ENCODE results near the gene SNRPD2.

Gene SNRPD2

GRCh38 chr19:45711851-45712698, 20.3 kb upstream of the SNRPD2 start:
- no peak for TF ChIP-seq YY1 (IDR thresholded peaks at IDR 0.05; ENCODE audit: low read depth)

GRCh38 chr19:45710356-45711130, 18.8 kb upstream of the SNRPD2 start:
- no peak for TF ChIP-seq YY1 (IDR thresholded peaks at IDR 0.05; ENCODE audit: low read depth)
- TF ChIP-seq REST (IDR thresholded peaks at IDR 0.05; ENCODE audit: low read depth): no peak
- TF ChIP-seq TCF12 (IDR thresholded peaks at IDR 0.05; ENCODE audit: low read depth): no peak
- no peak for TF ChIP-seq CEBPB (IDR thresholded peaks at IDR 0.05)
- no peak for TF ChIP-seq RAD21 (IDR thresholded peaks at IDR 0.05; ENCODE audit: low read depth)
- TF ChIP-seq ZBTB7A (IDR thresholded peaks at IDR 0.05; ENCODE audit: low read depth): no peak
- TF ChIP-seq NFIC (IDR thresholded peaks at IDR 0.05): no peak
- no peak for TF ChIP-seq EP300 (IDR thresholded peaks at IDR 0.05; ENCODE audit: borderline replicate concordance)
- no peak for TF ChIP-seq TEAD4 (IDR thresholded peaks at IDR 0.05)
- TF ChIP-seq CREB1 (IDR thresholded peaks at IDR 0.05; ENCODE audit: low read depth): no peak

- TF ChIP-seq TAF1 (IDR thresholded peaks at IDR 0.05; ENCODE audit: low read depth): no peak
- TF ChIP-seq ZBTB7A (IDR thresholded peaks at IDR 0.05; ENCODE audit: low read depth): no peak
- TF ChIP-seq USF1 (IDR thresholded peaks at IDR 0.05): no peak
- TF ChIP-seq REST (IDR thresholded peaks at IDR 0.05; ENCODE audit: low read depth): no peak
- TF ChIP-seq EGR1 (IDR thresholded peaks at IDR 0.05): no peak
- no peak for TF ChIP-seq YY1 (IDR thresholded peaks at IDR 0.05; ENCODE audit: low read depth)
- TF ChIP-seq RAD21 (IDR thresholded peaks at IDR 0.05; ENCODE audit: low read depth): no peak
- no peak for TF ChIP-seq FOXM1 (IDR thresholded peaks at IDR 0.05; ENCODE audit: borderline replicate concordance, low read depth)
- TF ChIP-seq MAX (IDR thresholded peaks at IDR 0.05): no peak
- TF ChIP-seq TCF12 (IDR thresholded peaks at IDR 0.05; ENCODE audit: low read depth): no peak
- no peak for TF ChIP-seq CEBPB (IDR thresholded peaks at IDR 0.05)
- TF ChIP-seq TEAD4 (IDR thresholded peaks at IDR 0.05): no peak
- no peak for TF ChIP-seq CREB1 (IDR thresholded peaks at IDR 0.05; ENCODE audit: low read depth)
- TF ChIP-seq EP300 (IDR thresholded peaks at IDR 0.05; ENCODE audit: borderline replicate concordance): no peak
- TF ChIP-seq NFIC (IDR thresholded peaks at IDR 0.05): no peak
Measured at GRCh38 chr19:45705710-45706415, 14.1 kb upstream of the SNRPD2 start.

- TF ChIP-seq ZBTB7A (IDR thresholded peaks at IDR 0.05; ENCODE audit: low read depth) (no peak), CEBPB (IDR thresholded peaks at IDR 0.05) (no peak), MAX (IDR thresholded peaks at IDR 0.05) (no peak), NFIC (IDR thresholded peaks at IDR 0.05) (no peak), RAD21 (IDR thresholded peaks at IDR 0.05; ENCODE audit: low read depth) (no peak), YY1 (IDR thresholded peaks at IDR 0.05; ENCODE audit: low read depth) (no peak), TCF12 (IDR thresholded peaks at IDR 0.05; ENCODE audit: low read depth) (no peak), EGR1 (IDR thresholded peaks at IDR 0.05) (no peak), FOXM1 (IDR thresholded peaks at IDR 0.05; ENCODE audit: borderline replicate concordance, low read depth) (no peak), REST (IDR thresholded peaks at IDR 0.05; ENCODE audit: low read depth) (no peak), EP300 (IDR thresholded peaks at IDR 0.05; ENCODE audit: borderline replicate concordance) (no peak), TEAD4 (IDR thresholded peaks at IDR 0.05) (no peak), CREB1 (IDR thresholded peaks at IDR 0.05; ENCODE audit: low read depth) (no peak), USF1 (IDR thresholded peaks at IDR 0.05) (no peak), TAF1 (IDR thresholded peaks at IDR 0.05; ENCODE audit: low read depth) (no peak)
Measured at GRCh38 chr19:45705115-45705514, 13.4 kb upstream of the SNRPD2 start.

All from Ishikawa (cell line).